Measurements from ENCODE around the gene ZNF2. TPM values are rescaled to one million over a fixed set of nuclear protein-coding genes. Genes with fewer than 3 reads are reported as not detected.
A peak's percentile ranks its signal among the peaks of the same experiment; 100 is the strongest.

Gene ZNF2
- total RNA-seq (2014; rRNA removed; shearing (Covaris generic)), result 1.6 and 4.6 TPM in 2 replicates
- 3.4 and 3.7 TPM in 2 replicates for total RNA-seq (2022)
- Bru-seq, nascent RNA, result percentile 46 among the genes with signal in this experiment
- percentile 52 among the genes with signal in this experiment for BruChase-seq, experiment 1, labeled RNA remaining after a 6-hour chase
- BruChase-seq, experiment 2, labeled RNA remaining after a 2-hour chase, result percentile 50 among the genes with signal in this experiment
- long read RNA-seq, partial matches to known transcripts, result 1 of 3 reads
- long read RNA-seq, other reads (novel, unspliced or antisense), result 1 of 3 reads

DNA sequence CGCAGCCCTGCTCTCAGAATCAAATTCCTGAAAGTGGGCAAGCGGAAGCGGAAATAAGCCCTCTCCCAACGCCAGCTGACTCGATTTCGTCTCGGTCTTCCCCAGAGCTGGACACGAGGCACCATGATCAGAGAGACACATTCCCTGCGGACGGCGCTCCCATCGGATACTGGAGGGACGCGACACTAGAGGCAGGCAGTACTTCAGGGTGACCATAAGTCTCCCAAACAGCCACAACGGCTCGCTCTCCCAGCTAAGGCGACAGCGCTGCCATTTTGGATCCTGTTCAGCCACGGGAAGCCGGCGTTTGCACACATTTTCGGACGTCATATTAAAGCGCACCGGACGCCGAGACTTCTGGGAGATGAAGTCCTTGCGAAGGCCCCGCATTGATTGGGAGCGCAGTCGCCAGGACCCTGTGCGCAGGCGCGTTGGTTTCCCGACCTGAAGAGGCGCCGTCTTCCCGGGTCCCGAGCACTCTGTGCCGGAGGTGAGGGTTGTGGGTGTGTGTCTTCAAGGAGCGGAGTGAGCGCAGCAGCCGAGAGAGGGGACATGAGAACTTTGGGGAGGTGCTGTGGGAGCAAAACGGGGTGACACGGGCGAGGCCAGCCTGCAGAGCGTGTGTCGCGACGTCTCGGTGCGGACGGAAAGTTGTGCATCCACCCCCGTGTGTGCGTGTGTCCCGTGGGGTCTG is at the start of gene ZNF2:
TSS of gene ZNF2 (plus strand) at position 439 of the 694 bp plus-strand sequence. CDS start 10,418 bp downstream, outside the sequence.
- Histone ChIP-seq H3K4me3 (ENCODE audit: low read depth, low read length, poor library complexity, severe bottlenecking) (peak within 1 kb of the TSS; percentile 97), H3K36me3 (ENCODE audit: insufficient read depth, low read length) (no peaks in the 10 kb centered on the region), H3K9me3 (ENCODE audit: low read length) (no peaks in the 10 kb centered on the region), H2AFZ (ENCODE audit: low read length) (peak within 1 kb of the TSS; percentile 79), H3K9me2 (ENCODE audit: insufficient read depth, low read length) (no peaks in the 10 kb centered on the region), H4K20me1 (ENCODE audit: insufficient read depth, low read length) (no peaks in the 10 kb centered on the region), H3K79me2 (ENCODE audit: insufficient read depth, low read depth, low read length) (peaks cover 18% of the 10 kb centered on the region; the same call in 1 of the 2 replicates), H3K27ac (ENCODE audit: low read depth, low read length, poor library complexity, severe bottlenecking) (peak within 1 kb of the TSS; percentile 46), H3K4me1 (ENCODE audit: insufficient read depth, low read length, poor library complexity, severe bottlenecking) (peaks cover 17% of the 10 kb centered on the region), H3K4me2 (ENCODE audit: low read length) (peak within 1 kb of the TSS; percentile 99)
- ChIA-PET POLR2A (interaction anchor here (0.6 to 3.5 kb wide), 11 partner anchors 11 to 1616 kb away, joined by 3 to 20 read pairs (median 3); partner anchors contain the start of genes FAHD2A, MRPS5 and ZNF892), CTCF (ENCODE audit: unreplicated experiment) (no interaction called here)
- TF ChIP-seq, protein P1, sequence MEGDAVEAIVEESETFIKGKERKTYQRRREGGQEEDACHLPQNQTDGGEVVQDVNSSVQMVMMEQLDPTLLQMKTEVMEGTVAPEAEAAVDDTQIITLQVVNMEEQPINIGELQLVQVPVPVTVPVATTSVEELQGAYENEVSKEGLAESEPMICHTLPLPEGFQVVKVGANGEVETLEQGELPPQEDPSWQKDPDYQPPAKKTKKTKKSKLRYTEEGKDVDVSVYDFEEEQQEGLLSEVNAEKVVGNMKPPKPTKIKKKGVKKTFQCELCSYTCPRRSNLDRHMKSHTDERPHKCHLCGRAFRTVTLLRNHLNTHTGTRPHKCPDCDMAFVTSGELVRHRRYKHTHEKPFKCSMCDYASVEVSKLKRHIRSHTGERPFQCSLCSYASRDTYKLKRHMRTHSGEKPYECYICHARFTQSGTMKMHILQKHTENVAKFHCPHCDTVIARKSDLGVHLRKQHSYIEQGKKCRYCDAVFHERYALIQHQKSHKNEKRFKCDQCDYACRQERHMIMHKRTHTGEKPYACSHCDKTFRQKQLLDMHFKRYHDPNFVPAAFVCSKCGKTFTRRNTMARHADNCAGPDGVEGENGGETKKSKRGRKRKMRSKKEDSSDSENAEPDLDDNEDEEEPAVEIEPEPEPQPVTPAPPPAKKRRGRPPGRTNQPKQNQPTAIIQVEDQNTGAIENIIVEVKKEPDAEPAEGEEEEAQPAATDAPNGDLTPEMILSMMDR (conservative IDR thresholded peaks at IDR 0.05; ENCODE audit: low read length), result no peak
- TF ChIP-seq EZH2phosphoT487 (IDR thresholded peaks at IDR 0.05; ENCODE audit: borderline replicate concordance, low read depth, low read length), result no peak
- intact Hi-C loops (cut with micrococcal nuclease; ENCODE audit: unreplicated experiment), result loop anchor here (2.0 kb wide), 1 partner anchor 41 kb away; the partner anchor contains the start of gene ZNF892
- no TSS peak for BruUV-seq (replicated peaks)
- DNase-seq (ENCODE audit: low spot score), result peak; percentile 98

DNA sequence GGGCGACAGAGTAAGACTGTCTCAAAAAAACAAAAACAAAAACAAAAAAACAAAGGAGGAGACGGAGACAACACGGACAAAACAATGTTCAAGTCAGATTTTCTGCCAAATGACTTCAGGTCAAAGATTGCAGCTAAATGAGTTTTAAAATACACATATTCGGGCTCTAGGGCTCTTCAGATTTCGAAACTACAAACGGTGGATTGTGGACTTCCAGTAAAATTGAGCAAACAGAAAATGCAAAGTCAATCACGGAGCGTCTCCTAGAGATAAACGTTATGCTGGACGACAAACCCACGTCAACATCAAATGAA is 44.6 kb upstream of the ZNF2 start:
- Histone ChIP-seq H3K27ac (ENCODE audit: low read depth, low read length, poor library complexity, severe bottlenecking) (peak overlapping the region; percentile 55), H3K36me3 (ENCODE audit: insufficient read depth, low read length) (peaks cover 44% of the 10 kb centered on the region), H4K20me1 (ENCODE audit: insufficient read depth, low read length) (0 out of 2 replicates have a peak, but pooled peaks cover 5% of the 10 kb centered on the region), H3K9me2 (ENCODE audit: insufficient read depth, low read length) (no peaks in the 10 kb centered on the region), H2AFZ (ENCODE audit: low read length) (peak overlapping the region; percentile 94), H3K4me2 (ENCODE audit: low read length) (peak overlapping the region; percentile 77), H3K79me2 (ENCODE audit: insufficient read depth, low read depth, low read length) (peaks cover 46% of the 10 kb centered on the region), H3K4me1 (ENCODE audit: insufficient read depth, low read length, poor library complexity, severe bottlenecking) (peaks cover 23% of the 10 kb centered on the region), H3K4me3 (ENCODE audit: low read depth, low read length, poor library complexity, severe bottlenecking) (peak overlapping the region; percentile 88), H3K9me3 (ENCODE audit: low read length) (peaks cover 4% of the 10 kb centered on the region; the same call in 1 of the 2 replicates)
- no TSS peak for BruUV-seq (replicated peaks)
- DNase-seq (ENCODE audit: low spot score), result no peak
- intact Hi-C loops (cut with micrococcal nuclease; ENCODE audit: unreplicated experiment), result no loop called here
- ChIA-PET CTCF (ENCODE audit: unreplicated experiment) (no interaction called here), POLR2A (interaction anchor here (0.5 to 3.0 kb wide), 8 partner anchors 10 to 1051 kb away, joined by 3 to 20 read pairs (median 4); partner anchors contain the start of genes ZNF2 and ZNF514)
- TF ChIP-seq, protein P1 (conservative IDR thresholded peaks at IDR 0.05; ENCODE audit: low read length), result no peak
- TF ChIP-seq EZH2phosphoT487 (IDR thresholded peaks at IDR 0.05; ENCODE audit: borderline replicate concordance, low read depth, low read length), result no peak

Measured in OCI-LY7 (cell line).